ENCODE data around the gene PDZD2.

- TF ChIP-seq, protein P1, sequence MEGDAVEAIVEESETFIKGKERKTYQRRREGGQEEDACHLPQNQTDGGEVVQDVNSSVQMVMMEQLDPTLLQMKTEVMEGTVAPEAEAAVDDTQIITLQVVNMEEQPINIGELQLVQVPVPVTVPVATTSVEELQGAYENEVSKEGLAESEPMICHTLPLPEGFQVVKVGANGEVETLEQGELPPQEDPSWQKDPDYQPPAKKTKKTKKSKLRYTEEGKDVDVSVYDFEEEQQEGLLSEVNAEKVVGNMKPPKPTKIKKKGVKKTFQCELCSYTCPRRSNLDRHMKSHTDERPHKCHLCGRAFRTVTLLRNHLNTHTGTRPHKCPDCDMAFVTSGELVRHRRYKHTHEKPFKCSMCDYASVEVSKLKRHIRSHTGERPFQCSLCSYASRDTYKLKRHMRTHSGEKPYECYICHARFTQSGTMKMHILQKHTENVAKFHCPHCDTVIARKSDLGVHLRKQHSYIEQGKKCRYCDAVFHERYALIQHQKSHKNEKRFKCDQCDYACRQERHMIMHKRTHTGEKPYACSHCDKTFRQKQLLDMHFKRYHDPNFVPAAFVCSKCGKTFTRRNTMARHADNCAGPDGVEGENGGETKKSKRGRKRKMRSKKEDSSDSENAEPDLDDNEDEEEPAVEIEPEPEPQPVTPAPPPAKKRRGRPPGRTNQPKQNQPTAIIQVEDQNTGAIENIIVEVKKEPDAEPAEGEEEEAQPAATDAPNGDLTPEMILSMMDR (IDR thresholded peaks at IDR 0.05; ENCODE audit: low read depth, low read length), result no peak
- no peak for TF ChIP-seq EZH2phosphoT487 (IDR thresholded peaks at IDR 0.05; ENCODE audit: low read depth)
Observed at GRCh38 chr5:32051796-32052195, 412.9 kb downstream of the PDZD2 start.

Measured in OCI-LY3 (cell line).